GM19452 (cell line): ENCODE data around the gene IRAK3.
"Not testable (repeated sequence)": the region's sequence is repeated elsewhere in the genome, so short reads cannot be mapped to it uniquely, and the experiment has no call there.

Experiments
- ATAC-seq: cut with Tn5 transposase; IDR thresholded peaks from one replicate; pipeline ENCODE4 v1.9.1; 2021; ENCODE audit not compliant: unreplicated experiment

The IRAK3 gene

DNA sequence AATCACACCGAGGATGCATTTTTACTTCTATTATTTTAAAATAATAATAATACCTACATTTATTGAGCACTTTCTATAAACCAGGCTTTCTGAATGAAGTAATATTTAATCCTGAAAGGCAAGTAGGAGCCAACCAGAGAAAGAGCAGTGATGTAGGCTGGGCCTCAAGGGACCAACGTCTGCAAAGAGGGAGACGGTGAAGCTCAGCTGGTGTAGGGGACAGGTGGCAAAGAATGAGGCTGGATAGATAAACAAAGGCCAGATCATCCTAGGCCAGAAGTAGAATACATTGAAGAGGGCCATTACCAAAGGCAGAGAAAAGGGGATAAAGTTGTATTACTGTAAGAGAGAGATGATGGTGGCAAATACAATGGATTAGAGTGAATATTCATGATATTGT, 18.4 kb upstream of the IRAK3 start:
- ATAC-seq, result no peak

DNA sequence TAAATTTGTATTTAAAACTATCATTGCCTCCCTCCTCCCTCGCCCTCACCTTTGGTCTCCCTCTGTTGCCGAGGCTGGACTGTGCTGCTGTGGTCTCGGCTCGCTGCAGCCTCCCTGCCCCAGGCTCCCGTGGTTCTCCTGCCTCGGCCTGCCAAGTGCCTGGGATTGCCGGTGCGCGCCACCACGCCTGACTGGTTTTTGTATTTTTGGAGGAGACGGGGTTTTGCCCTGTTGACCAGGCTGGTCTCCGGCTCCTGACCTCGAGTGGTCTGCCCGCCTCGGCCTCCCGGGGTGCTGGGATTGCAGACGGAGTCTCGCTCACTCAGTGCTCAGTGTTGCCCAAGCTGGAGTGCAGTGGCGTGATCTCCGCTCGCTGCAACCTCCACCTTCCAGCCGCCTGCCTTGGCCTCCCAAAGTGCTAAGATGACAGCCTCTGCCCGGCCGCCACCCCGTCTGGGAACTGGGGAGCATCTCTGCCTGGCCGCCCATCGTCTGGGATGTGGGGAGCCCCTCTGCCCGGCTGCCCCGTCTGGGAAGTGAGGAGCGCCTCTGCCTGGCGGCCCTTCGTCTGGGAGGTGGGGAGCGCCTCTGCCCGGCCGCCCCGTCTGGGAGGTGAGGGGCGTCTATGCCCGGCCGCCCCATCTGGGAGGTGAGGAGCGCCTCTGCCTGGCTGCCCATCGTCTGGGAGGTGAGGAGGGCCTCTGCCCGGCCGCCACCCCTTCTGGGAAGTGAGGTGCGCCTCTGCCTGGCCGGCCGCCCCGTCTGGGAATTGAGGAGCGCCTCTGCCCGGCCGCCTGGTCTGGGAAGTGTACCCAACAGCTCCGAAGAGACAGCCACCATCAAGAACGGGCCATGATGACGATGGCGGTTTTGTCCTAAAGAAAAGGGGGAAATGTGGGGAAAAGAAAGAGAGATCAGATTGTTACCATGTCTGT, 14.4 kb upstream of the IRAK3 start:
- ATAC-seq, result not testable (repeated sequence)

DNA sequence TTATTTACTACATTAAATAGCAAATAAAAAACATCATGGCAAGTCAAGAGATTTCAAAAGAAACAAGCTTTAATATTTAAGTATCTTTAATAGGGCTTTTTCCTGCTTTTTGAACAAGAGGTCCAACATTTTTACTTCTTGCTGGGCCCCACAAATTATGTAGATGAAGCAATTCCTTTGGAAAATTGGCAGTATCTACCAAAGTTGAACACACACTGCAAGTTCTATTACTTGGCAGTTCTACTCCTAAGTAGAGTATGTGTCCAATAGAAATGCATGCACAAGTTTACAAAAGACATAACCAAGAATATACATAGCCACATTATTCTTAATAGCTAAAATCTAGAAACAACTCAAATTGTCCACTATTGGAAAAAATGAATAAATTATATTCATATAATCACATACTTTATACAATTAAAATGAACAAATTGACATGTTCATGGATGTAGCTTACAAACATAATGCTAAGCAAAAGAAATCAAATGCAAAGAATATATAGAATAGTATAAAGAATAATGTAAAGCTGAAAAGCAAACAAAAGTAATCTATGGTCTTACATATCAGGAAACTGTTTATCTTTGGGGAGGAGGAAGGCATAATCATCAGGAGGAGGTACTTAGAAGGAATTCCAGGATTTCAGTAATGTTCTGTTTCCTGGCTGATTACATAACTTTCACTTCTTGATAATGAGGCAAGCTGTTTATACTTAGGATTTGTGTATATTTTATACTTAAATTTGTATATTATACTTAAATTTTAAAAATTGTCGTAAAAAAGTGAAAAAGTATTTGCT, 12.7 kb upstream of the IRAK3 start:
- no peak for ATAC-seq

DNA sequence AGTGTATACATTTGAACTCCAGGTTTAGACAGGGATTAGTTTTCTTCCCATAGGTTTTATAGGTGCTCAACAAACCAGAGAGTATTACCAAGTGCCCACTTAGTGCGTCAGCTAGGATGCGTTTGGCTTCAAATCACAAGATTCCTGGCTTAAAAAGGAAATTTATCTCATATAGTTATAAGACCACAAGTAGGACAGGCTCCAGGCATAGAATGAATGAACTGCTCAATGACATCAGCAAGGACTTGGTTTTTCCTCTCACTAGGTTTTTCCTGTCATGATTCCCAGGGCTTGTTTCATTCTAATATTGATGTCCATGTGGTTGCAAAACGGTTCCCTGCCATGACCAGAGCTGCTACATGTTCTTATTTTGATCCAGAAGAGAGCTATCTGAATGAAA, 6.1 kb upstream of the IRAK3 start:
- no peak for ATAC-seq

DNA sequence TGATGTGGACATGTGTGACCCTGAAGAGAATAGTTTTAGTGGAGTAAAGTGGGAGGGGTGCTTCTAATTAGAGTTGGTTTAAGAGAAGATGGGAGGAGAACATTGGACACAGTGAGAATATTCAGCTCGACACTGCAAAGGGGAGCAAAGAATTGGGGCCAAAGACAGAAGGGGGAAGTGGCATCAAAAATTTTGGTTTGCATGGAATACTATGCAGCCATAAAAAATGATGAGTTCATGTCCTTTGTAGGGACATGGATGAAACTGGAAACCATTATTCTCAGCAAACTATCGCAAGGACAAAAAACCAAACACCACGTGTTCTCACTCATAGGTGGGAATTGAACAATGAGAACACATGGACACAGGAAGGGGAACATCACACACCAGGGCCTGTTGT, 4.2 kb upstream of the IRAK3 start:
- not testable (repeated sequence) for ATAC-seq

DNA sequence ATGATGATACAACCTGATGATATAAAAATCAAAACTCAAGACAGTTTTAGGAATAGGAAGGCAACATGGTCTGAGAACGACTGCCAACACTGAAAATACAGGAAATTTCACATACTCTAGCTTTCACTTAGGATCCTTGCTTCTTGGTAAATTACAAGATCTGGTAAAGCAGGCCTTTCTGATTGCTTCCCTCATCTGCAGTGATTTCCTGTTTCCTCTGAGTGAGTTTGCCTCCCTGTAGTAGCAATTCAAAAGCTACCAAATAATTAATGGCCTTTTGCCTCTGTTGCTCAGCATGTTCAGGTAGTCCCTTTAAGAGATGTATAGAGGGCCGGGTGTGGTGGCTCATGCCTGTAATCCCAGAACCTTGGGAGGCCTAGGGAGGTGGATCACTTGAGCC, 2.0 kb upstream of the IRAK3 start:
- no peak for ATAC-seq

DNA sequence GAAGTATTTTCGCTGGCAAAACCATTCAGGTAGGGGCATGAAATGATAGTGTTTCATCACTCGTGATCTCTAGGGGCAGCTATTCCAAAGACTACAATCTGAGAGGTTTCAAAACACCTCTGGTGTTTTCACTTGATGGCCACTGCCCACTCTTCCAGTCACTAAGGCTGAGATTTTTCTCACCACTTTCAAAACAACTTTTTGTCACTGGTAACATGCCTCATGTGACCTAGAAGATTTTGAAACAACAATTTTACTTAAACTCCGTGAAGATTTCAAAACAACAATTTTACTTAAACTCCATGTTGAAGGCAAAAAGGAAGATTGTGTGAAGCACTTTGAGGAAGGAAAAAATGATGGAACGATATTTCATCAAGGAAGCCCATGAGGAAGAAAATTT, 1.2 kb upstream of the IRAK3 start:
- no peak for ATAC-seq

DNA sequence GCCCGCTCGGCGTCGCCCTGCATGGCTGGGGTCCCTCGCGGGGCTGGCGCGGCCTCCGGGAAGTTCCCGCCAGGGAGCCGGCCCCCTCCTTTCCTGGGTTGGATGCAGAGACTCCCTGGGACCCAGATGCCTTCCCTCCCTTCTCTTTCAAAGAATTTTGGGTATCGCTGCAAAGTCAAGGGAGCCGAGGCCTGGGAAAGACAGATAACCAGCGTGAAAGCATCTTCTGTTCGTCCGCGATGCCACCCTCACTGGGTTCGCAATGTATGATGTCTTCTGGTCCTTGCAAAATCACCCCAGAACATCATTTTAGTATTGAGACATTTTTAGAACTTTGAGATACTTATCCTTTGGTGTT, 451 bp downstream of the IRAK3 start:
- ATAC-seq, result no peak

DNA sequence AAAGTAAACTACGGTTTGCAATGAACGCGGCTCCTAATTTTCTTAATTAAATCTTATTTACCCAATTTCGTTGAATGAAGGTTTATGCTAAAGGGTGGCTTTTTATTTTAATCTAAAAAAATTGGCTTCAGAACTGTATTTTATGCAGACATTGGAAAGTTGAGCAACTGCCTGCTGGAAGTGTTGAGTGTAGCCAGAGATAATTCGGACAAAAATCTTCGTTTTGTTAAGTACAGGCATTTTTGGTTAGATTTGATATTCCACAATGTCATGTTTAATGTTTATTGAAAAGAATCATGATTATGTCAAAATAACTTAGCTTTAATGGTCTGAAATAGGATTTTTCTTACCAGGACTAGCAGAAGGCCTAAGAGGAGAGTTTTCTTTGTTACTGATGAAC, 875 bp downstream of the IRAK3 start:
- ATAC-seq, result no peak

DNA sequence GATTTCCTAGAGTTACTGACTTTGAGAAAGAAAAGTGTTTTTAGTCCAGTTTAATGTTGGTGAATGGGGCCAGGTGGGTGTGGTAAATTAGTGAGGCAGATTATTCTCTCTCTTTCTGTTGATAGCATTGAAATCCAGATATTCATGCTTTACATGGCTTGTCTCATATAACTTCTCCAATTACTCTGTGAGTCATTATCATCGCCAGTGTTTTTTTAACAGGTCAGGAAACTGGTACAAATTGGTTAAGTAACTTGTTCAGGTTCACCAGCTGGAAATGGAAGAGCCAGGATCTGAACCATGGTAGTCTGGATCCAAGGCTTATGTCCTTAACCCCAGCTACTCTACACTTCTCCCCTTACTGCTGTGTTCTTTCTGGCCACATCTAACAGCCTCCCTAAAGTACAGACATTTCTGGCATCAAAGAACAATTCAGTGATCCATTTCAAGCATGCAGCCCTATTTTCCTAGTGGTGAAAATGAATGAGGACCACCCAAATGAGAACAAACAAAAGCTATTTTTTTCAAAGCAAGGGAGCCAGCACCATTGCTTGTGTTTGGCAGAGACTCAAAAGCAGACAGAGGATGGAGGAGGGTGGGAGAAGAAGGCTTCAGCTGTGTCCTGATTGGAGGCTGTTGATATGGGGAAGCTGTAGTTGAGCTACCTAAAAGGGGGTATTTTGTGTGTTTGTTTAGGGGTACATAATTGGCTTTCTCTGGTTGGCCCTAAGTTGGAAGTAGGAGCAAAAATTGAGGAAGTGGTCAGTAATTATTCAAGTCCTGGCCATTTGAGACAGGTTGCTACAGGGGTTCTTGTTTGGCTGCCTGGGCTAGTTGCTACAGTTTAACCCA, 1.7 kb downstream of the IRAK3 start:
- no peak for ATAC-seq

DNA sequence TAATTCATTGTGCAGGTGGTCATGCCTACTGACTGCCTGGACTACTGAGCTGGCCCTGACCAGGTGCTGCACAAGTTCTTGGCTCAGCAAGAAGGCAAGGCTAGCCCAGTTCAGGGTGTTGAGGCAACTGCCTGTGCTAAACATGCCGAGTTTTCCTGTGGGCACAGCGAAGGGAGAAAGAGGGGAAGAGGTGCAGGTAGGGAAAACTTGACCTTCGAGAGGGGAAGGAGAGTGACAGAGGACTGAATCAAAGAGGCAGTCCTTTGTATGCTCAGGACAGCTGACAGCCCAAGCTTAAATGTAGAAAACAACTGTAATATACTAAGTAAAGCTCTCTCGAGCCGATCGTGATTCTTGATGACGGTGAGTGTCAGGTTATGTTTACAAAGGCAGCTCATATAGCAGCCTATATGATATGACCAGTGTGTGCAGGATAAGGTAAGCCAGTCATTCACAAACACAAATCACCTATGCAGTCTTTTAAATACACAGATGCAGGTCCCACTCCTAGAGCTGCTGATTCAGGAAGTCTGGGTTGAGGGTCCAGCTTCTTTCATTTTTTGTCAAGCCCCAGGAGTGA, 2.6 kb downstream of the IRAK3 start:
- ATAC-seq, result no peak

DNA sequence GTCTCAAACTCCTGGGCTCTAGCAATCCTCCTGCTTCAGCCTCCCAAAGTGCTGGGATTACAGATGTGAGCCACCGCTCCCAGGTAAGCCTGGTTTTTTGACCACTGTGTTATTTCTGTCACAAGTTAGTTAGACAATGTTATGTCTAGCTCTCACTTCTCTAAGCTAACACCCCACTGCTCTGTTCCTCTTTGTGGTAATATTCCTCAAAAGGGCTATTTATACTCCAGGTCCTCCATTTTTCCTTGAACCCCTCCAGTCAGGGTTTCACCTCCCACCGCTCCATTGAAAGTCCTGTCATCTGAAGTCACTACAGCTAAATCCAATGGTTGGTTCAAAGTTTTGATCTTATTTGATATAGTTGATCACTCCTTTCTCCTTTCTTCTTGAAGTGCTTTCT, 5.1 kb downstream of the IRAK3 start:
- no peak for ATAC-seq

DNA sequence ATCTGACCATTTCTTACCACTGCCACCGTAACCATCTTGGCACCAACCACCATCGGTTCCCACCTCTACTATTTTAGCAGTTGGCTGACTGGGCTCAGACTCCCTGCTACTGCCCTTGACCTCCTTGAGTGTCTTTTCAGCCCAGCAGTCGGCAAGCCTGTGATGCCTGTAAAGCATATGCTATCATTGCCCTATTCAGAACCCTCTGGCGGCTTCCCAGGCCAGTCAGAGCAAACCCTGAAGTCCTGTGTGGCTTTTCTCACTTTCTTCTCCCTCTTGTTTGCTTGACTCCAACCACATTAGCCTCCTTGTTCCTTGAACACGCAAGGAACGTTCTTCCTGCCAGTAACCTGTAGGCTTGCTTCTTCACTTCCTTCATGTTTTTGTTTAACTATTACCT, 6.2 kb downstream of the IRAK3 start:
- ATAC-seq, result no peak

DNA sequence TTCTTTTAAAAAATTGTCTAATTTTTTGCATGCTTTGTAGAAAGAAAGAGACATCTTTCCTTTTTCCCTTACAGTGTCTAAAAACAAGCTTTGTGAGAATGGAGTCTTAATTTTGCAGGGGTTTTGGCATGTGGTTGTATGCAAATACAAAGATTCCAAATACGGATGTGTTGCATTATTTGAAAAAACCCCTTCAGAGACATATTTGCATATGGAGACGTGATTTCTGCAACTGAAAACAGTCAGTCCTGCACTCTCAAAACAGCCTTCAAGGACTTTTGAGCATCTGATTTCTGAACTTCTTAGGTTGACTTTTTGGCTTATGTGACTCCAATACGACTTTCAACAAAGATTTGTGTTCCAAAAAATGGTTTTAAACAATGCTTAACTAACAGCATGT, 7.8 kb downstream of the IRAK3 start:
- ATAC-seq, result peak; percentile 84

DNA sequence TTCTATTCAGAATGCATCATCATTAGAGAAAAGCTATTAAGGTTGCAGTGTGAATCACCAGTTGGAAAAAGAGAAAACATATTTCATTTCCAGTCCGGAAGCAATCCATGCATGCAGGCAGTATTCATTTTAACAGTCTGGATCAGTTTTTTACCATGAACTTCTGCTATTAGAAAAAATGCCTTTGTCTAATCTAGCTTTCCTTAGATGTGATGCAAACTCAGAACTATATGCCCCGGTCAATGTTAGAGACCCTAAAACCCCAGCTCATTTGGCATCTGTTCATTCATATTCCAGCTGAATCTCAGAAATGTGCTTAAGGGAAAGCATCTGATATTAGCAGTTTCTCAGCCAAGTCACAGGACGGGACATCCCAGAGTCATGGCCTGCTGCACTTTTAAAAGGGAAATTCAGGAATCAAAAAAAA, 8.5 kb downstream of the IRAK3 start:
- ATAC-seq, result no peak

DNA sequence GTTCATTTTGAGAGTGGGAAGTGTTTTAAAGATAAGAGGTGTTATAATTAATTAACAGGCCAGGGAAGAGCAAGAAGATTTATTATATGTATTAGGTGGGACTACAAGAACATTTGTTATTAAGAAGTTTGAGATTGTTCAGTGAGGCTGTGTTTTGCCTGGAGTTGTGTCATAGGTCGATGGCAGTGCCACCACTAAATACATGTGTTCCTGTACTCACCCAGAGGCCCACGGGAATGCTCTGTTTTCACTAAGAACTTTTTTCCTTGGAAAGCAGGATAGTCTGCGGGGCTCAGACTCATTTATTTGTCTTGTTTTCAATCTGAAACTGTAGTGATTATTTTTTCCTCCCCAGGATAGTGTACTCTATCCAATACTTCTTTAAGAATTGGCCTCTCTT, 10.1 kb downstream of the IRAK3 start:
- no peak for ATAC-seq

DNA sequence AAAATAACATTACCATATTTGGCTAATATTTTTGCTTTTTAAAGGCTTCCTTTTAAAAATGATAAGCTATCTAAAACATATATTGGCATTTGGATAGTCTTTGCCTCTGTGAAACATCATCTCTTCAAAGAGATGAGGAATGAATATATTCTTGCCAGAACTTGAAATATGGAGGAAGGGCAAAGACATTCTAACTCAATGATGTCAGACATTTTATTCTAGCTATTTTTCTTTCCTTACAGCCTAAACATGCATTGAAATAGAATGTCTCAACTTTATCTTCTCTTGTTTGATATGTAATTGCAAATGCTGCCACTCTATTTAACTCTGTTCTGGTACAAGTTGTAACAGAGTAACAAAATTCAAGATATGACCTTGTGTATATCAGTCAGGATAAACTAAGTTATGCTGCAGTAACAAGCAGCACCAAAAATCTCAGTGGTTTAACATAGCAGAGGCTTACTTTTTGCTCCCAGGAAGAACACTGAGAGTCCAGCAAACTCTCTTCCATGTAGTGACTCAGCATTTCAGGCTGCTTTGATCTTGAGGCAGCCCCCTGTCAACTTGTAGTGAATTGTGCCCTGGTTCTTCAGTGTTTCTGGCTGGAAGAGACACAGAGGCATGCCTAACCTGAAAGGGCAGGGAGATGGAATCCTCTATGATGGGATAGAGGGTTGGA, 11.0 kb downstream of the IRAK3 start:
- no peak for ATAC-seq

DNA sequence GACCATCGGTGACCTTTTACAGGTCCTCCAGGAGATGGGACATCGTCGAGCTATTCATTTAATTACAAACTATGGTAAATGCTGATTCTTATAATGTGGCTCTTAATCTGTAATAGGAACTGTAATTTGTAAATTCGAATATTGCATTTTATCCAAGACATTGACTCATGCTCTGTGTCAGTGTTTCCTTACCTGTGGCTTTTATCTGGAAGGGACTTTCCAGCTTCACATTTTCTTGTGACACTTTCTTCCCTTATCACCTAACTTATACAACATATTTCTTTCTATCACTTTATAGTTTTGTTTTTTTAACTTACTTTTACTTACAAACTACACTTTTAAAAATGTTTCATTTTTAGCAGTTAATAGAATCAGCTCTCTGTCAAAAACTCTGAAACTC, 14.8 kb downstream of the IRAK3 start:
- ATAC-seq, result no peak

DNA sequence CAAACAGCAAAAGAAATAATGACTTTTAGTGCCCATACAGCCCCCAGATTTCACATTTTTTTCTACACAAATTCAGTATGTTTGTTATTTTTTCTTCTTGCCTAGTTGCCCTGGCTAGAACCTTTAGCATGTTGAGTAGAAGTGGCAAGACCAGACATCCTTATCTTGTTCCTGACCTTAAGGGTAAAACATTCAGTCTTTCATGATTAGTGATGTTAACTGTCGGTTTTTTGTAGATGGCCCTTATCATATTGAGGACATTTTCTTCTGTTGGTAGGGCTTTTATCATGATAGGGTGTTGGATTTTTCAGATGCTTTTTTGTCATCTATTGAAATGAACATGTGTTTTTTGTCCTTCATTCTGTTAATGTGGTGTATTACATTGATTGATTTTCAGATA, 17.1 kb downstream of the IRAK3 start:
- no peak for ATAC-seq

DNA sequence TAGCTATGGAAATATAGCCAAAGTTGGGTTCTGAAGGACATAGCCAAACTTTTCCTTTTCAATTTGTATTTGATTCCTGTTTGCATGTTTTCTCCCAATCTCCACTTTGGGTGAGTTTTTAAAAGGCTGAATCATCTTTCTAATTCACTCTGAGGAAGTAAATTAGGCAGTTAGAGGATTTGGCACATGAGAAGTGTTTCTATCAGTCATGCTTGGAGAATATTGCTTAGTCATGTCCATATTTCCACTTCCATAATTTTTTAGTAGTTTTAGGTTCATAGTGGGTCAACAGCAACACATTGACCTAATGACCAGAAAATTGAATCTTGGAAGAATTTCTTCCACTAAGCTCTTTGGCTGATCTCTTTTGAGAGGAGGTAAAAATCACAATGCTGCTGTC, 21.8 kb downstream of the IRAK3 start:
- ATAC-seq, result no peak
